ENCODE data around the gene ZNF230.

Gene ZNF230

DNA sequence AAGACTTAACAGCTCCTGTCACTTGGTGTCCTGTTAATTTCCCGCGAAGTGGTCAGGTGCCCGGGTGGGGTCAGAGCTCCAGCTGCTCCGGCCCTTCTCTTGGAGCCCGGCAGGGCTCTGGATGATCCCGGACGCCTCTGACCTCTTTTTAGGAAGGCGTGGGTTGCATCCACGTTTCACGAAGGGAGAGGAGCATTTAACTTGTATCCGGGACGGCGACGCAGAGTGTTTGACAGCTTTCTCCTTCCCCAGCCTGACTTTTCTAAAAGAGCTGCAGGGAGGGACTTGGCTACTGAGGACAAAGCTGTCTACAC is 18.1 kb upstream of the ZNF230 start:
- peak overlapping the region; percentile 47 for H3K27ac ChIP-seq
- TF ChIP-seq ZFX (IDR thresholded peaks at IDR 0.05; ENCODE audit: borderline replicate concordance) (no peak), CTCF (IDR thresholded peaks at IDR 0.05) (no peak)

GRCh38 chr19:43997631-43998290 is 5.0 kb upstream of the ZNF230 start:
- no peak for TF ChIP-seq CTCF (IDR thresholded peaks at IDR 0.05)
- no peak for TF ChIP-seq ZFX (IDR thresholded peaks at IDR 0.05; ENCODE audit: borderline replicate concordance)
- H3K27ac ChIP-seq = no peak overlapping the region

DNA sequence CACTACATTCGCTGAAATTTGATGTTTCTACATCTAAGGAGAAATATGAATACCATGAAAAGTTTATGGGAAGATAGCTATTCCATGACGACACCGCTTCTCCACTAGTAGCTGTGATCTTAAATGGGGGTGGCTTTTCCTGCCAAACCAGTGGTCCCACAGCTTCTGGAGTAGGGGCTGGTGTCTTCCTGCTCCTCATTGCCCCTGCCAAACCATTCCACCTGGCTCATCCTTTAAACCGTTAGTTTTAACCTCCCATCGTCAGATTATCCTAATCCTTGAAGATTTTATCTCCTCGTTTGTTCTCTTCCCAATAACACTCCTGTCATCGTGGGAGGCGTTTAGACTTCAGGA is 568 bp upstream of the ZNF230 start:
- peak overlapping the region; percentile 52 for H3K27ac ChIP-seq
- TF ChIP-seq CTCF (IDR thresholded peaks at IDR 0.05) (no peak), ZFX (IDR thresholded peaks at IDR 0.05; ENCODE audit: borderline replicate concordance) (no peak)

- peak overlapping the region; percentile 52 for H3K27ac ChIP-seq
- TF ChIP-seq CTCF (IDR thresholded peaks at IDR 0.05) = no peak
- TF ChIP-seq ZFX (IDR thresholded peaks at IDR 0.05; ENCODE audit: borderline replicate concordance) = no peak
Observed at GRCh38 chr19:44003461-44004009, 778 bp downstream of the ZNF230 start.

DNA sequence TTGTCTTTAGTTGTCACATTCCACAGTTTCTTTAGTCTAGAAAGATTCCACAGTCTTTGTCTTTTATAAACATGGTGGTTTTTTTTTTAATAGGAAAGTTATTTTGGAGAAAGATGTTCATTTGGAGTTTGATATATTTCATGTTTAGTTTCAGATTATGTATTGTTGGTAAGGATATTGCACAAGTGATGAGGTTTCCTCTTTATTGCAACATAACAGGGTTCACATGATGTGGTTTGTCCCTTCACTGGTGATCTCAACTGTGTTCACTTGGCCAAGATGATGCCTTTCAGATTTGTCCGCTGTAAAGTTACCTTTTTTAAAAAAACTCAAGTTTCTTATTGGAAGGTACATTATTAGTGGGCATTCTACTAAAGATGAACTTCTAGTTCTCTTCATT is 3.2 kb downstream of the ZNF230 start:
- TF ChIP-seq CTCF (IDR thresholded peaks at IDR 0.05) (no peak), ZFX (IDR thresholded peaks at IDR 0.05; ENCODE audit: borderline replicate concordance) (no peak)
- H3K27ac ChIP-seq = no peak overlapping the region

DNA sequence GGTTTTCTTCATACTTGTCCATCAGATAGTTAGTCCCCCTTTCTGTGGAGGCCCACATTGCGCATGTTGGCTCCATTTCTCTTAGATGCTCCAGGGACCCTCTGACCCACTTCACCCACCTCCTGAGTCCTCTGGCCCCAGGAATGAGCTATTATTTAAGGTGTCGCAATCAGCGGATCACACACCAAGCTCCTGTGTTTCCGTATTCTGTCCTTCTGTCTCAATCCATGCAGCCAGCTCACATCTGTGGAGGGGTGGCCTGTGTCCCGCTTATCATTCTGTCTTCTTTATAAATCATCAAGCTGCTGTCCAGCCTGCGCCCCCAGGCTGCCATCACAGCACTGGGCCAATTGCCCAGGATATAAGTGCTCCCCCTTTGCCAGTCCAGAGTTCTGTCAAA is 4.7 kb downstream of the ZNF230 start:
- TF ChIP-seq ZFX (IDR thresholded peaks at IDR 0.05; ENCODE audit: borderline replicate concordance) (no peak), CTCF (IDR thresholded peaks at IDR 0.05) (no peak)
- H3K27ac ChIP-seq = no peak overlapping the region

GRCh38 chr19:44010468-44010867 is 7.7 kb downstream of the ZNF230 start:
- TF ChIP-seq CTCF (IDR thresholded peaks at IDR 0.05) (no peak), ZFX (IDR thresholded peaks at IDR 0.05; ENCODE audit: borderline replicate concordance) (no peak)

More at GRCh38 chr19:44010468-44010867, 7.7 kb downstream of the ZNF230 start:
- H3K27ac ChIP-seq = no peak overlapping the region

Measured in 22Rv1 (cell line).